ENCODE data around the gene NUP153. TPM values are rescaled to one million over a fixed set of nuclear protein-coding genes. Genes with fewer than 3 reads are reported as not detected.

NUP153 gene
- total and polyA plus RNA-seq, 2 of the 8 experiments (the other 6 are each of a cell fraction or from before 2014, with no cell fraction given): 47.0 to 84.8 TPM

- Histone ChIP-seq H2BK12ac (ENCODE audit: low read depth, low read length) (no peak overlapping the region), H2BK5ac (ENCODE audit: low read depth, low read length) (no peak overlapping the region), H3K79me2 (ENCODE audit: control insufficient read depth in 1 of 2, insufficient read depth in 2 of 2, low read length in 2 of 2) (peaks cover 0 to 34% of the 10 kb centered on the region in 2 experiments; a peak in 2 of 4 replicates), H4K91ac (replicated peaks; ENCODE audit: insufficient read length, low read length) (no peak overlapping the region), H3K27me3 (replicated peaks in 1 of 4; ENCODE audit: control insufficient read depth in 3 of 4, extremely low read depth in 1 of 4, insufficient read depth in 3 of 4, low read length in 3 of 4) (no peaks in the 10 kb centered on the region), H3K9me3 (ENCODE audit: insufficient read depth in 2 of 2, low read depth in 1 of 2, low read length in 1 of 2) (no peaks in the 10 kb centered on the region), H2BK120ac (replicated peaks; ENCODE audit: low read depth, low read length) (no peak overlapping the region), H4K20me1 (replicated peaks in 1 of 2; ENCODE audit: control insufficient read depth in 1 of 2, insufficient read depth in 2 of 2, low read length in 2 of 2) (peaks cover 2% of the 10 kb centered on the region in 2 experiments), H2AK5ac (ENCODE audit: low read depth, low read length) (no peak overlapping the region), H2BK20ac (ENCODE audit: low read length) (no peak overlapping the region), H3K14ac (ENCODE audit: insufficient read length) (no peak overlapping the region), H3K79me1 (ENCODE audit: low read depth, low read length) (peaks cover 3% of the 10 kb centered on the region; the same call in 1 of the 2 replicates), H3K4me3 (ENCODE audit: extremely low read depth in 1 of 4, insufficient read depth in 2 of 4, low read depth in 3 of 4, low read length in 4 of 4) (no peak overlapping the region), H4K5ac (ENCODE audit: insufficient read length, low read depth, low read length) (no peak overlapping the region), H3K23me2 (ENCODE audit: low read depth, low read length) (no peaks in the 10 kb centered on the region), H3K27ac (ENCODE audit: low read depth, low read length) (no peak overlapping the region), H2BK15ac (ENCODE audit: low read length) (no peak overlapping the region), H3K23ac (ENCODE audit: insufficient read length) (no peak overlapping the region), H3K18ac (ENCODE audit: extremely low read depth, low read length) (no peak overlapping the region), H3K4me1 (replicated peaks in 1 of 4; ENCODE audit: control insufficient read depth in 3 of 4, insufficient read depth in 4 of 4, low read length in 3 of 4) (no peaks in the 10 kb centered on the region), H3K56ac (replicated peaks; ENCODE audit: insufficient read length, low read depth, low read length) (no peak overlapping the region), H3K36me3 (ENCODE audit: control insufficient read depth in 2 of 4, insufficient read depth in 4 of 4, low read length in 3 of 4) (peaks cover 10 to 69% (median 25%) of the 10 kb centered on the region in 4 experiments), H3K9ac (replicated peaks in 1 of 4; ENCODE audit: extremely low read depth in 1 of 4, low read depth in 3 of 4, low read length in 3 of 4) (no peak overlapping the region), H3K4ac (replicated peaks; ENCODE audit: insufficient read length, low read depth, low read length) (no peak overlapping the region), H3K4me2 (ENCODE audit: insufficient read depth in 1 of 2, low read depth in 2 of 2, low read length in 2 of 2) (no peak overlapping the region), H4K8ac (ENCODE audit: extremely low read depth, insufficient read depth, low read length) (no peak overlapping the region), H2AFZ (ENCODE audit: low read length) (no peak overlapping the region)
- CTCF ChIA-PET (ENCODE audit: partially characterized antibody): interaction anchor here (0.6 kb wide), 1 partner anchor 538 kb away, joined by 3 read pairs; no protein-coding TSS in a partner anchor
- 78% methylated on average over 5 of the region's 5 CpGs; no CpG with 5 or more reads in 1 of the 2 experiments for WGBS, 2 experiments (ENCODE audit: extremely low coverage in 1 of 2, insufficient coverage in 1 of 2, insufficient read length in 1 of 2, insufficient replicate concordance in 2 of 2, low coverage in 1 of 2, low lambda C conversion rate in 2 of 2, missing lambda C conversion rate in 1 of 2)
- no peak for TF ChIP-seq SIX5 (IDR thresholded peaks at IDR 0.05; ENCODE audit: low read depth, low read length)
- TF ChIP-seq POLR2AphosphoS5 (IDR thresholded peaks at IDR 0.05; ENCODE audit: low read depth, low read length): no peak
- TF ChIP-seq CREB1 (IDR thresholded peaks at IDR 0.05): no peak
- no peak for TF ChIP-seq SIN3A (conservative IDR thresholded peaks at IDR 0.05 in 1 of 2, IDR thresholded peaks at IDR 0.05 in 1 of 2; ENCODE audit: low read depth in 1 of 2, low read length in 2 of 2)
- no peak for TF ChIP-seq JUN (IDR thresholded peaks at IDR 0.05; ENCODE audit: low read depth, low read length)
- no peak for TF ChIP-seq GTF2F1 (IDR thresholded peaks at IDR 0.05; ENCODE audit: borderline replicate concordance, low read depth, low read length)
- TF ChIP-seq CEBPB (IDR thresholded peaks at IDR 0.05; ENCODE audit: low read depth, low read length): no peak
- no peak for TF ChIP-seq SRF (IDR thresholded peaks at IDR 0.05; ENCODE audit: low read depth, low read length)
- no peak for TF ChIP-seq SP2 (IDR thresholded peaks at IDR 0.05; ENCODE audit: low read length)
- TF ChIP-seq SP1 (IDR thresholded peaks at IDR 0.05; ENCODE audit: low read depth, low read length): no peak
- TF ChIP-seq CHD1 (IDR thresholded peaks at IDR 0.05; ENCODE audit: low read depth, low read length): no peak
- TF ChIP-seq SAP30 (IDR thresholded peaks at IDR 0.05; ENCODE audit: insufficient read depth, insufficient replicate concordance, low read length): no peak
- TF ChIP-seq HDAC6 (IDR thresholded peaks at IDR 0.05; ENCODE audit: low read depth, low read length): no peak
- no peak for TF ChIP-seq SUZ12 (IDR thresholded peaks at IDR 0.05; ENCODE audit: low read length)
- no peak for DNase-seq (ENCODE audit: low read depth in 1 of 2, low spot score in 2 of 2)
- no peak for FAIRE-seq
- POLR2A ChIA-PET (ENCODE audit: partially characterized antibody): interaction anchor here (0.6 to 0.7 kb wide), 3 partner anchors 13 to 313 kb away, joined by 3 read pairs; no protein-coding TSS in a partner anchor
Measured at GRCh38 chr6:17653198-17653882, 53.4 kb downstream of the NUP153 start.
